Smooth muscle cell (in vitro differentiated cells): ENCODE measurements around the gene NTN4. TPM values are rescaled to one million over a fixed set of nuclear protein-coding genes. Genes with fewer than 3 reads are reported as not detected.

Experiments
- DNase-seq: peaks from one replicate; lab custom pipeline; 2025; ENCODE audit not compliant: unreplicated experiment; lab: John Stamatoyannopoulos, UW
- H2AFZ ChIP-seq: fragments of 200-600 bp; sonication (generic); 2 replicates; pipeline ENCODE4 v1.6.0; 2016; ENCODE audit warnings: antibody characterized with exemption, low read depth, mild to moderate bottlenecking
- H3F3A ChIP-seq: fragments of 200-600 bp; sonication (generic); 2 replicates; pipeline ENCODE4 v1.6.0; 2017; ENCODE audit warnings: antibody characterized with exemption, low read depth
- H3K27ac ChIP-seq: fragments of 200-600 bp; sonication (generic); 2 replicates; pipeline ENCODE4 v1.5.1; 2016; ENCODE audit warnings: low read depth, mild to moderate bottlenecking
- H3K27me3 ChIP-seq: fragments of 200-600 bp; sonication (generic); 2 replicates; pipeline ENCODE4 v1.6.1; 2016; ENCODE audit warnings: low read depth, mild to moderate bottlenecking
- H3K36me3 ChIP-seq: fragments of 200-600 bp; sonication (generic); 2 replicates; pipeline ENCODE4 v1.5.1; 2016; ENCODE audit warnings: low read depth
- H3K4me1 ChIP-seq: fragments of 200-600 bp; sonication (generic); 2 replicates; pipeline ENCODE4 v1.5.1; 2016; ENCODE audit warnings: low read depth
- H3K4me2 ChIP-seq: fragments of 200-600 bp; sonication (generic); 2 replicates; pipeline ENCODE4 v1.6.0; 2016; ENCODE audit warnings: mild to moderate bottlenecking
- H3K4me3 ChIP-seq: fragments of 200-600 bp; sonication (generic); 2 replicates; pipeline ENCODE4 v1.5.1; 2016; ENCODE audit warnings: mild to moderate bottlenecking
- H3K79me2 ChIP-seq: fragments of 200-600 bp; sonication (generic); 2 replicates; pipeline ENCODE4 v1.6.0; 2016; ENCODE audit warnings: low read depth, mild to moderate bottlenecking
- H3K9ac ChIP-seq: fragments of 200-600 bp; sonication (generic); 2 replicates; pipeline ENCODE4 v1.6.0; 2016; ENCODE audit warnings: low read depth
- H3K9me3 ChIP-seq: fragments of 200-600 bp; sonication (generic); replicated peaks from 2 replicates; pipeline ENCODE4 v1.5.1; 2016; ENCODE audit warnings: low read depth
- H4K20me1 ChIP-seq: fragments of 200-600 bp; sonication (generic); 2 replicates; pipeline ENCODE4 v1.6.0; 2016; ENCODE audit warnings: low read depth
- CTCF ChIP-seq: fragments of 200-600 bp; sonication (generic); IDR thresholded peaks from 2 replicates; pipeline ENCODE4 v1.5.1; 2017; ENCODE audit warnings: borderline replicate concordance, mild to moderate bottlenecking, antibody characterized with exemption; ENCODE audit not compliant: insufficient read depth, poor library complexity, severe bottlenecking
- WGBS: methylation state at CpG from one replicate; pipeline ENCODE4 v1.1.7; 2016; ENCODE audit warnings: low lambda C conversion rate; 5-methylcytosine and 5-hydroxymethylcytosine counted together
- polyA plus RNA-seq: library from polyadenylated mRNA; unstranded; fragments of >200 nt; fragmentation: Nextera tagmentation; extraction: Ambion mirVana; gene quantifications from 2 replicates; pipeline ENCODE4 v1.2.1, GENCODE V29; 2016
- total RNA-seq: library from RNA; depleted of rRNA; stranded (reverse); fragments of >200 nt; gene quantifications from 2 replicates; pipeline ENCODE4 v1.2.3, GENCODE V29; 2014

The NTN4 gene
- total and polyA plus RNA-seq, 2 experiments from 2014 or later, result 0.94 TPM; not detected in 1

GRCh38 chr12:95717316-95717928, 73.1 kb downstream of the NTN4 start:
- H4K20me1 ChIP-seq, result no peaks in the 10 kb centered on the region
- H3K27me3 ChIP-seq, result peaks cover 10% of the 10 kb centered on the region
- no peak overlapping the region for H3K4me3 ChIP-seq
- no peak overlapping the region for H3K9ac ChIP-seq
- H3F3A ChIP-seq, result no peaks in the 10 kb centered on the region
- TF ChIP-seq CTCF, result no peak
- H3K27ac ChIP-seq, result no peak overlapping the region
- DNase-seq, result no peak
- H3K4me1 ChIP-seq, result no peaks in the 10 kb centered on the region
- WGBS, result 88% methylated on average over 5 of the region's 5 CpGs
- no peaks in the 10 kb centered on the region for H3K36me3 ChIP-seq
- H3K9me3 ChIP-seq, result no peaks in the 10 kb centered on the region
- no peak overlapping the region for H2AFZ ChIP-seq
- no peaks in the 10 kb centered on the region for H3K79me2 ChIP-seq
- H3K4me2 ChIP-seq, result no peak overlapping the region

GRCh38 chr12:95715177-95715576, 75.4 kb downstream of the NTN4 start:
- Histone ChIP-seq H2AFZ (no peak overlapping the region), H3K4me2 (no peak overlapping the region), H3K9me3 (no peaks in the 10 kb centered on the region), H3K4me1 (no peaks in the 10 kb centered on the region), H3K36me3 (no peaks in the 10 kb centered on the region), H4K20me1 (no peaks in the 10 kb centered on the region), H3K27ac (no peak overlapping the region), H3F3A (no peaks in the 10 kb centered on the region), H3K27me3 (peaks cover 10% of the 10 kb centered on the region), H3K4me3 (no peak overlapping the region), H3K9ac (no peak overlapping the region), H3K79me2 (no peaks in the 10 kb centered on the region)
- no peak for TF ChIP-seq CTCF
- DNase-seq, result no peak
- WGBS, result 100% methylated on average over 1 of the region's 1 CpG

DNA sequence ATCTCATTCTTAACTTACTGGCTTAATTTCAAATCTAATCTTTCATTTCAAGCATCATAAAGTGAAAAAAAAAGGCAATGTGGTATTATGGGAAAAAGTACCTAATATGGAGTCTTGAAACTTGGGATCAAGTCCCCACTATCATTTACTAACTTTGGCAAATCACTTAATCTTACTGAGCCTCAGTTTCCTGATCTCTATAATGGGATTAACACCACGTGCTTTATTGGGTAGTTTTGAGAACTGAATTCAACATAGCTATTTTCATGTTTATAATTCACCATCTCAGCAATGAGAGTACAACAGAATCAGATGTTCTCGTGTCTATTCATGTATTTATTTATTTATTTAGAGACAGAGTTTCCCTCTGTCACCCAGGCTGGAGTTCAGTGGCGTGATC, 78.3 kb downstream of the NTN4 start:
- Histone ChIP-seq H3K4me1 (no peaks in the 10 kb centered on the region), H3K27me3 (no peaks in the 10 kb centered on the region), H3K27ac (no peak overlapping the region), H2AFZ (no peak overlapping the region), H3K79me2 (no peaks in the 10 kb centered on the region), H3K36me3 (no peaks in the 10 kb centered on the region), H3K4me3 (no peak overlapping the region), H3K9me3 (no peaks in the 10 kb centered on the region), H4K20me1 (no peaks in the 10 kb centered on the region), H3K9ac (no peak overlapping the region), H3K4me2 (no peak overlapping the region), H3F3A (no peaks in the 10 kb centered on the region)
- TF ChIP-seq CTCF, result no peak
- DNase-seq, result no peak
- 86% methylated on average over 3 of the region's 3 CpGs for WGBS

- no peak overlapping the region for H3K27ac ChIP-seq
- H3K4me2 ChIP-seq, result no peak overlapping the region
- peaks cover 17% of the 10 kb centered on the region for H3K27me3 ChIP-seq
- no peaks in the 10 kb centered on the region for H3K36me3 ChIP-seq
- H3K4me1 ChIP-seq, result no peaks in the 10 kb centered on the region
- 90% methylated on average over 8 of the region's 8 CpGs for WGBS
- H4K20me1 ChIP-seq, result no peaks in the 10 kb centered on the region
- no peak for DNase-seq
- H3F3A ChIP-seq, result no peaks in the 10 kb centered on the region
- H3K9me3 ChIP-seq, result no peaks in the 10 kb centered on the region
- no peaks in the 10 kb centered on the region for H3K79me2 ChIP-seq
- no peak overlapping the region for H2AFZ ChIP-seq
- H3K4me3 ChIP-seq, result no peak overlapping the region
- TF ChIP-seq CTCF, result no peak
- no peak overlapping the region for H3K9ac ChIP-seq
Observed at GRCh38 chr12:95710386-95710785, 80.2 kb downstream of the NTN4 start.
